ENCODE data around the gene PFDN6.

The PFDN6 gene

GRCh38 chr6:33299237-33299944 is 10.0 kb downstream of the PFDN6 start:
- Histone ChIP-seq H3K4me1 (ENCODE audit: insufficient read depth, low read length) (no peaks in the 10 kb centered on the region), H3K4me3 (ENCODE audit: low read length) (peak overlapping the region; percentile 98), H3K9me3 (ENCODE audit: insufficient read depth, low read depth, low read length) (no peaks in the 10 kb centered on the region), H3K9ac (ENCODE audit: low read depth, low read length) (peak overlapping the region; percentile 92), H3K36me3 (ENCODE audit: insufficient read depth, low read depth, low read length) (peaks cover 7% of the 10 kb centered on the region), H3K27ac (ENCODE audit: low read length) (peak overlapping the region; percentile 86), H3K27me3 (ENCODE audit: insufficient read depth, low read length) (no peaks in the 10 kb centered on the region)

GRCh38 chr6:33301877-33302276 is 12.5 kb downstream of the PFDN6 start:
- Histone ChIP-seq H3K9me3 (ENCODE audit: insufficient read depth, low read depth, low read length) (no peaks in the 10 kb centered on the region), H3K9ac (ENCODE audit: low read depth, low read length) (no peak overlapping the region), H3K27ac (ENCODE audit: low read length) (no peak overlapping the region), H3K36me3 (ENCODE audit: insufficient read depth, low read depth, low read length) (peaks cover 5% of the 10 kb centered on the region; the same call in 1 of the 2 replicates), H3K4me3 (ENCODE audit: low read length) (no peak overlapping the region), H3K27me3 (ENCODE audit: insufficient read depth, low read length) (no peaks in the 10 kb centered on the region), H3K4me1 (ENCODE audit: insufficient read depth, low read length) (no peaks in the 10 kb centered on the region)

- Histone ChIP-seq H3K4me1 (ENCODE audit: insufficient read depth, low read length) (no peaks in the 10 kb centered on the region), H3K27ac (ENCODE audit: low read length) (no peak overlapping the region), H3K27me3 (ENCODE audit: insufficient read depth, low read length) (no peaks in the 10 kb centered on the region), H3K4me3 (ENCODE audit: low read length) (no peak overlapping the region), H3K9me3 (ENCODE audit: insufficient read depth, low read depth, low read length) (no peaks in the 10 kb centered on the region), H3K9ac (ENCODE audit: low read depth, low read length) (no peak overlapping the region), H3K36me3 (ENCODE audit: insufficient read depth, low read depth, low read length) (peaks cover 5% of the 10 kb centered on the region; the same call in 1 of the 2 replicates)
Observed at GRCh38 chr6:33304216-33304615, 14.8 kb downstream of the PFDN6 start.

- Histone ChIP-seq H3K27me3 (ENCODE audit: insufficient read depth, low read length) (no peaks in the 10 kb centered on the region), H3K9ac (ENCODE audit: low read depth, low read length) (no peak overlapping the region), H3K4me1 (ENCODE audit: insufficient read depth, low read length) (no peaks in the 10 kb centered on the region), H3K9me3 (ENCODE audit: insufficient read depth, low read depth, low read length) (no peaks in the 10 kb centered on the region), H3K36me3 (ENCODE audit: insufficient read depth, low read depth, low read length) (peaks cover 5% of the 10 kb centered on the region; the same call in 1 of the 2 replicates), H3K27ac (ENCODE audit: low read length) (no peak overlapping the region), H3K4me3 (ENCODE audit: low read length) (no peak overlapping the region)
Observed at GRCh38 chr6:33305052-33305451, 15.7 kb downstream of the PFDN6 start.

GRCh38 chr6:33306356-33306755 is 17.0 kb downstream of the PFDN6 start:
- no peak overlapping the region for H3K4me3 ChIP-seq (ENCODE audit: low read length)
- no peak overlapping the region for H3K27ac ChIP-seq (ENCODE audit: low read length)
- H3K36me3 ChIP-seq (ENCODE audit: insufficient read depth, low read depth, low read length): peaks cover 5% of the 10 kb centered on the region; the same call in 1 of the 2 replicates
- H3K9ac ChIP-seq (ENCODE audit: low read depth, low read length): no peak overlapping the region
- H3K4me1 ChIP-seq (ENCODE audit: insufficient read depth, low read length): no peaks in the 10 kb centered on the region
- no peaks in the 10 kb centered on the region for H3K27me3 ChIP-seq (ENCODE audit: insufficient read depth, low read length)
- no peaks in the 10 kb centered on the region for H3K9me3 ChIP-seq (ENCODE audit: insufficient read depth, low read depth, low read length)

GRCh38 chr6:33312361-33313104 is 23.1 kb downstream of the PFDN6 start:
- H3K36me3 ChIP-seq (ENCODE audit: insufficient read depth, low read depth, low read length): 0 out of 2 replicates have a peak, but pooled peaks cover 5% of the 10 kb centered on the region
- H3K27me3 ChIP-seq (ENCODE audit: insufficient read depth, low read length): peaks cover 9% of the 10 kb centered on the region
- H3K9ac ChIP-seq (ENCODE audit: low read depth, low read length): peak overlapping the region; percentile 80; the same call in 1 of the 2 replicates
- H3K27ac ChIP-seq (ENCODE audit: low read length): no peak overlapping the region
- H3K4me1 ChIP-seq (ENCODE audit: insufficient read depth, low read length): peaks cover 14% of the 10 kb centered on the region; the same call in 1 of the 2 replicates
- H3K4me3 ChIP-seq (ENCODE audit: low read length): peak overlapping the region; percentile 88
- no peaks in the 10 kb centered on the region for H3K9me3 ChIP-seq (ENCODE audit: insufficient read depth, low read depth, low read length)

- H3K4me1 ChIP-seq (ENCODE audit: insufficient read depth, low read length): peaks cover 14% of the 10 kb centered on the region; the same call in 1 of the 2 replicates
- 0 out of 2 replicates have a peak, but pooled peaks cover 5% of the 10 kb centered on the region for H3K36me3 ChIP-seq (ENCODE audit: insufficient read depth, low read depth, low read length)
- peak overlapping the region; percentile 88 for H3K4me3 ChIP-seq (ENCODE audit: low read length)
- H3K27ac ChIP-seq (ENCODE audit: low read length): no peak overlapping the region
- H3K27me3 ChIP-seq (ENCODE audit: insufficient read depth, low read length): peaks cover 9% of the 10 kb centered on the region
- peak overlapping the region; percentile 80; the same call in 1 of the 2 replicates for H3K9ac ChIP-seq (ENCODE audit: low read depth, low read length)
- no peaks in the 10 kb centered on the region for H3K9me3 ChIP-seq (ENCODE audit: insufficient read depth, low read depth, low read length)
Observed at GRCh38 chr6:33313105-33313708, 23.8 kb downstream of the PFDN6 start.

- H3K4me1 ChIP-seq (ENCODE audit: insufficient read depth, low read length): peaks cover 20% of the 10 kb centered on the region; the same call in 1 of the 2 replicates
- H3K9me3 ChIP-seq (ENCODE audit: insufficient read depth, low read depth, low read length): no peaks in the 10 kb centered on the region
- no peak within 1 kb of the TSS for H3K27ac ChIP-seq (ENCODE audit: low read length)
- H3K4me3 ChIP-seq (ENCODE audit: low read length): peak within 1 kb of the TSS; percentile 88
- peaks cover 9% of the 10 kb centered on the region for H3K27me3 ChIP-seq (ENCODE audit: insufficient read depth, low read length)
- H3K36me3 ChIP-seq (ENCODE audit: insufficient read depth, low read depth, low read length): peaks cover 11% of the 10 kb centered on the region
- H3K9ac ChIP-seq (ENCODE audit: low read depth, low read length): peak within 1 kb of the TSS; percentile 80; the same call in 1 of the 2 replicates
Observed at GRCh38 chr6:33313709-33314514, 24.5 kb downstream of the PFDN6 start, which contains the start of gene TAPBP. Gene TAPBP, minus strand, starts transcription at chr6:33314078. Its CDS starts 37 bp downstream, at chr6:33314041.

GRCh38 chr6:33314515-33314942 is 25.1 kb downstream of the PFDN6 start:
- Histone ChIP-seq H3K9ac (ENCODE audit: low read depth, low read length) (peak overlapping the region; percentile 80; the same call in 1 of the 2 replicates), H3K36me3 (ENCODE audit: insufficient read depth, low read depth, low read length) (peaks cover 17% of the 10 kb centered on the region), H3K27me3 (ENCODE audit: insufficient read depth, low read length) (peaks cover 9% of the 10 kb centered on the region), H3K4me1 (ENCODE audit: insufficient read depth, low read length) (peaks cover 23% of the 10 kb centered on the region; the same call in 1 of the 2 replicates), H3K9me3 (ENCODE audit: insufficient read depth, low read depth, low read length) (no peaks in the 10 kb centered on the region), H3K4me3 (ENCODE audit: low read length) (peak overlapping the region; percentile 88), H3K27ac (ENCODE audit: low read length) (no peak overlapping the region)

GRCh38 chr6:33314943-33315792 is 25.8 kb downstream of the PFDN6 start:
- H3K9me3 ChIP-seq (ENCODE audit: insufficient read depth, low read depth, low read length): no peaks in the 10 kb centered on the region
- H3K4me1 ChIP-seq (ENCODE audit: insufficient read depth, low read length): peaks cover 23% of the 10 kb centered on the region; the same call in 1 of the 2 replicates
- H3K36me3 ChIP-seq (ENCODE audit: insufficient read depth, low read depth, low read length): peaks cover 24% of the 10 kb centered on the region
- peak overlapping the region; percentile 80; the same call in 1 of the 2 replicates for H3K9ac ChIP-seq (ENCODE audit: low read depth, low read length)
- H3K27me3 ChIP-seq (ENCODE audit: insufficient read depth, low read length): peaks cover 9% of the 10 kb centered on the region
- H3K4me3 ChIP-seq (ENCODE audit: low read length): peak overlapping the region; percentile 88
- no peak overlapping the region for H3K27ac ChIP-seq (ENCODE audit: low read length)
